ENCODE measurements around the gene PPP2R3A.

DNA sequence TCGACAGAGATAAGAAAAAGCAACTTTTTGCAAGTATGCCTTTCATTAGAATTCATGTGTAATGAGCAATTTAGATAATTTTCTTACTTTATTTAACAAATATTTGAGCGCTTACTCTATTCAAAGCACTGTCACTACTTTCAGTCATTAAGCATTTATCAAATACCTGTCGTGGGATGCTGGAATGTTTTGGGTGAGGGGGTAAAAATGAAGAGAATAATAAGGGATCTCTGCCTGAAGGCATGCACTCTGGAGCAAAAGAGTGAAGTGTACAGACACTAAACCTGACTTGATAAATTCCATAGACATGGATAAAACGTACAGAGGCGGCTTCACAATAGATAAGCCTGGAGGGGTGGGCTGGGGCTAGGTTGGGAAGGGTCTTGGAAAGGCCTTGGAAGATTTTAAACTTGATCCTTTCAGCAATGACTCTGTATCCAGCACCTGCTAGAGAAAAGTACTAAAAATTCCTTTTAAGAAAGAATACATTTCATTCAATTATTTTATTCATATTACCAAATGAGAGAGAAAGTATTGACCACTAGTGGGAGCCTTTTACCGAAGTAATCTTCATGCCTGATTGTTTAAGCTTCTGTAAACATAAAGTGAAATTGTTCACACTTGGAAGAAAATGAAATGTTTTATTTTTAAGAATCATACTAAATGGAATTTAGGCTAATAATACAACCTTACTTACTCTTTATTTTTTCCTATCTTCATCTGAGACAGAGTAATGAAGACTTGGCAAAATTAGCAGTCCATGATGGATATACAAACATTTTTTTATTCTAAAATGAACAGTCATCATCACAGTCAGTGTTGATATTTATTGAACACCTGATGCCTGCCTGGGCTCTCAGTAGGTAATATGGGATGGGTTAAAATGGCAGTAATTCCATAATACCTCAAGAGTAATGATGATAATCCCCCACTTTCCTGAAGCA is 113.2 kb downstream of the PPP2R3A start:
- TF ChIP-seq RAD51 (IDR thresholded peaks at IDR 0.05; ENCODE audit: borderline replicate concordance, low read depth) (no peak), NFYB (IDR thresholded peaks at IDR 0.05; ENCODE audit: extremely low read depth, insufficient read length) (no peak), HIVEP1 (CRISPR knock-in tag; IDR thresholded peaks at IDR 0.05) (no peak), EZH2 (IDR thresholded peaks at IDR 0.05; ENCODE audit: borderline replicate concordance, low read depth, low read length) (no peak), SMAD2 (IDR thresholded peaks at IDR 0.05; ENCODE audit: low read depth, low read length) (no peak), ZNF707 (CRISPR knock-in tag; conservative IDR thresholded peaks at IDR 0.05) (no peak)
- TF ChIP-seq, protein P1, sequence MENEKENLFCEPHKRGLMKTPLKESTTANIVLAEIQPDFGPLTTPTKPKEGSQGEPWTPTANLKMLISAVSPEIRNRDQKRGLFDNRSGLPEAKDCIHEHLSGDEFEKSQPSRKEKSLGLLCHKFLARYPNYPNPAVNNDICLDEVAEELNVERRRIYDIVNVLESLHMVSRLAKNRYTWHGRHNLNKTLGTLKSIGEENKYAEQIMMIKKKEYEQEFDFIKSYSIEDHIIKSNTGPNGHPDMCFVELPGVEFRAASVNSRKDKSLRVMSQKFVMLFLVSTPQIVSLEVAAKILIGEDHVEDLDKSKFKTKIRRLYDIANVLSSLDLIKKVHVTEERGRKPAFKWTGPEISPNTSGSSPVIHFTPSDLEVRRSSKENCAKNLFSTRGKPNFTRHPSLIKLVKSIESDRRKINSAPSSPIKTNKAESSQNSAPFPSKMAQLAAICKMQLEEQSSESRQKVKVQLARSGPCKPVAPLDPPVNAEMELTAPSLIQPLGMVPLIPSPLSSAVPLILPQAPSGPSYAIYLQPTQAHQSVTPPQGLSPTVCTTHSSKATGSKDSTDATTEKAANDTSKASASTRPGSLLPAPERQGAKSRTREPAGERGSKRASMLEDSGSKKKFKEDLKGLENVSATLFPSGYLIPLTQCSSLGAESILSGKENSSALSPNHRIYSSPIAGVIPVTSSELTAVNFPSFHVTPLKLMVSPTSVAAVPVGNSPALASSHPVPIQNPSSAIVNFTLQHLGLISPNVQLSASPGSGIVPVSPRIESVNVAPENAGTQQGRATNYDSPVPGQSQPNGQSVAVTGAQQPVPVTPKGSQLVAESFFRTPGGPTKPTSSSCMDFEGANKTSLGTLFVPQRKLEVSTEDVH (IDR thresholded peaks at IDR 0.05; ENCODE audit: low read depth, partially characterized antibody) = no peak
- TF ChIP-seq, protein P2, sequence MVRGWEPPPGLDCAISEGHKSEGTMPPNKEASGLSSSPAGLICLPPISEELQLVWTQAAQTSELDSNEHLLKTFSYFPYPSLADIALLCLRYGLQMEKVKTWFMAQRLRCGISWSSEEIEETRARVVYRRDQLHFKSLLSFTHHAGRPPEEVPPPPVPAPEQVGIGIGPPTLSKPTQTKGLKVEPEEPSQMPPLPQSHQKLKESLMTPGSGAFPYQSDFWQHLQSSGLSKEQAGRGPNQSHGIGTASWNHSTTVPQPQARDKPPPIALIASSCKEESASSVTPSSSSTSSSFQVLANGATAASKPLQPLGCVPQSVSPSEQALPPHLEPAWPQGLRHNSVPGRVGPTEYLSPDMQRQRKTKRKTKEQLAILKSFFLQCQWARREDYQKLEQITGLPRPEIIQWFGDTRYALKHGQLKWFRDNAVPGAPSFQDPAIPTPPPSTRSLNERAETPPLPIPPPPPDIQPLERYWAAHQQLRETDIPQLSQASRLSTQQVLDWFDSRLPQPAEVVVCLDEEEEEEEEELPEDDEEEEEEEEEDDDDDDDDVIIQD (CRISPR knock-in tag; IDR thresholded peaks at IDR 0.05) = no peak

Measured in K562 (cell line).